K562 (cell line): Measurements from ENCODE around the gene CD34. TPM values are rescaled to one million over a fixed set of nuclear protein-coding genes. Genes with fewer than 3 reads are reported as not detected.

ENCODE experiments used
- ATAC-seq: fragments of 200-7000 bp; cut with Tn5 transposase; 3 replicates; pipeline ENCODE4 v1.9.1; 2020; ENCODE audit warnings: moderate library complexity
- BruUV-seq: library from RNA; stranded (reverse); fragments of 400-500 nt; replicated peaks from 2 replicates; lab custom pipeline; 2021; lab: Mats Ljungman, UMichigan
- CTCF ChIA-PET: fragments of 300-600 bp; formaldehyde crosslinking; extraction: SDS; loops from one replicate; lab custom pipeline; 2021; ENCODE audit warnings: low intra/inter-chr PET ratio; lab: Yijun Ruan, JAX
- POLR2A ChIA-PET: fragments of 300-600, 350-650 bp; sonication (Branson Sonifier 250); formaldehyde crosslinking; extraction: SDS; loops from one replicate; lab custom pipeline; 2021; ENCODE audit warnings: antibody characterized with exemption, inconsistent platforms; lab: Yijun Ruan, JAX
- DNase-seq, 4 experiments: peaks; one replicate each; pipeline versions ENCODE4 v3.0.0 to v3.0.0-alpha.2; 2011 to 2018; ENCODE audit warnings: low spot score in 3 of 4, mixed read lengths in 3 of 4; ENCODE audit errors: extremely low read depth in 1 of 4
- FAIRE-seq: peaks from 2 replicates; lab custom pipeline; 2011; peaks lifted over from hg19 to GRCh38; lab: Jason Lieb, UNC
- H2AFZ ChIP-seq: 2 replicates; pipeline ENCODE4 v1.6.0; 2011; ENCODE audit warnings: low read depth, low read length, control low read depth, inconsistent platforms
- H3K27ac ChIP-seq: fragments of 200-600 bp; 3 replicates; pipeline ENCODE4 v1.8.0; 2011; ENCODE audit warnings: low read depth, mild to moderate bottlenecking, control low read depth, inconsistent platforms, low read length, moderate library complexity, mixed read lengths; ENCODE audit errors: extremely low read depth
- H3K27me3 ChIP-seq, 2 experiments: fragments of 300-600 bp in 1 of 2; 2 replicates in 1 of 2; 3 replicates in 1 of 2; pipeline versions ENCODE4 v1.6.0 to v1.8.0; 2011; ENCODE audit warnings: inconsistent platforms in 2 of 2, low read length in 2 of 2, mild to moderate bottlenecking in 1 of 2, mixed read lengths in 1 of 2, moderate library complexity in 1 of 2; ENCODE audit not compliant: control insufficient read depth in 2 of 2, insufficient read depth in 2 of 2
- H3K36me3 ChIP-seq: fragments of 300-600 bp; 3 replicates; pipeline ENCODE4 v1.8.0; 2011; ENCODE audit warnings: mild to moderate bottlenecking, low read length, inconsistent platforms; ENCODE audit not compliant: control insufficient read depth, insufficient read depth
- H3K4me1 ChIP-seq, 2 experiments: fragments of 200-600 bp in 1 of 2; replicated peaks in 1 of 2; 2 replicates in 1 of 2; 3 replicates in 1 of 2; pipeline versions ENCODE4 v1.5.1 to v1.8.0; 2011; ENCODE audit warnings: inconsistent platforms in 2 of 2, low read length in 2 of 2, mild to moderate bottlenecking in 1 of 2, mixed read lengths in 1 of 2, moderate library complexity in 1 of 2; ENCODE audit not compliant: control insufficient read depth in 2 of 2, insufficient read depth in 2 of 2
- H3K4me2 ChIP-seq: 2 replicates; pipeline ENCODE4 v1.6.1; 2011; ENCODE audit warnings: low read length, control low read depth, inconsistent platforms, mixed read lengths; ENCODE audit not compliant: insufficient read depth
- H3K4me3 ChIP-seq: fragments of 200-600 bp; sonication (generic), shearing (Covaris generic); 2 replicates; pipeline ENCODE4 v1.5.1; 2016; ENCODE audit warnings: control low read depth, inconsistent platforms
- H3K79me2 ChIP-seq: fragments of 200-600 bp; 3 replicates; pipeline ENCODE4 v1.8.0; 2011; ENCODE audit warnings: low read length, inconsistent platforms; ENCODE audit not compliant: control insufficient read depth, insufficient read depth
- H3K9ac ChIP-seq, 2 experiments: 2 replicates each; pipeline versions ENCODE4 v1.6.0 to v1.6.1; 2011; ENCODE audit warnings: low read depth in 2 of 2, low read length in 2 of 2, control low read depth in 1 of 2, inconsistent platforms in 1 of 2, mild to moderate bottlenecking in 1 of 2, mixed read lengths in 1 of 2; ENCODE audit not compliant: insufficient read depth in 1 of 2
- H3K9me1 ChIP-seq: one replicate; pipeline ENCODE4 v1.6.0; 2011; ENCODE audit warnings: inconsistent platforms, mild to moderate bottlenecking, low read length, moderate library complexity; ENCODE audit not compliant: control insufficient read depth, insufficient read depth
- H3K9me3 ChIP-seq: replicated peaks from 2 replicates; pipeline ENCODE4 v1.5.1; 2011; ENCODE audit warnings: low read depth, low read length, inconsistent platforms; ENCODE audit not compliant: control insufficient read depth, insufficient read depth
- H4K20me1 ChIP-seq: replicated peaks from 2 replicates; pipeline ENCODE4 v1.6.1; 2011; ENCODE audit warnings: low read length, inconsistent platforms, mixed read lengths; ENCODE audit not compliant: control insufficient read depth, insufficient read depth
- CBFA2T3 ChIP-seq: fragments of 450-650 bp; IDR thresholded peaks from 2 replicates; pipeline ENCODE4 v1.6.1; 2017
- CUX1 ChIP-seq: fragments of 200-800 bp; sonication (Bioruptor generic); IDR thresholded peaks from 2 replicates; pipeline ENCODE4 v1.6.1; 2016; ENCODE audit warnings: missing genetic modification characterization, missing compliant biosample characterization
- EWSR1 ChIP-seq: fragments of 450-650 bp; IDR thresholded peaks from 2 replicates; pipeline ENCODE4 v1.6.1; 2018; ENCODE audit warnings: borderline replicate concordance, mild to moderate bottlenecking, low read depth, moderate library complexity; ENCODE audit not compliant: partially characterized antibody
- HMBOX1 ChIP-seq: sonication (generic); IDR thresholded peaks from 2 replicates; pipeline ENCODE4 v1.6.1; 2016
- HMG20B ChIP-seq: fragments of 250-450 bp; sonication (Bioruptor Pico); IDR thresholded peaks from 2 replicates; pipeline ENCODE4 v1.5.0; 2021; ENCODE audit warnings: mild to moderate bottlenecking
- LARP7 ChIP-seq: fragments of 450-650 bp; IDR thresholded peaks from 2 replicates; pipeline ENCODE4 v1.6.1; 2016
- OTX1 ChIP-seq: fragments of 450-650 bp; formaldehyde crosslinking; IDR thresholded peaks from 2 replicates; pipeline ENCODE4 v1.4.0; 2022; ENCODE audit warnings: mild to moderate bottlenecking
- TARDBP ChIP-seq: fragments of 450-650 bp; IDR thresholded peaks from 2 replicates; pipeline ENCODE4 v1.6.1; 2016
- TCF7 ChIP-seq: sonication (generic); IDR thresholded peaks from 2 replicates; pipeline ENCODE4 v1.6.1; 2016; ENCODE audit warnings: antibody characterized with exemption, borderline replicate concordance
- TEAD4 ChIP-seq, 2 experiments: sonication (generic) in 1 of 2; formaldehyde crosslinking in 1 of 2; IDR thresholded peaks; 2 replicates each; pipeline versions ENCODE4 v1.6.1 to v1.8.0; 2012 to 2022; ENCODE audit warnings: borderline replicate concordance in 1 of 2, inconsistent platforms in 1 of 2, low read length in 1 of 2, mild to moderate bottlenecking in 1 of 2, missing genetic modification reagents in 1 of 2
- ZBTB17 ChIP-seq: fragments of 450-650 bp; formaldehyde crosslinking; IDR thresholded peaks from 2 replicates; pipeline ENCODE4 v1.4.0; 2020; ENCODE audit warnings: mild to moderate bottlenecking
- WGBS: fragments of 100-300 bp; shearing (Covaris generic); methylation state at CpG from one replicate; pipeline ENCODE4 v1.1.6; 2016; ENCODE audit warnings: low coverage, mixed read lengths; ENCODE audit not compliant: insufficient coverage; ENCODE audit errors: missing lambda C conversion rate; 5-methylcytosine and 5-hydroxymethylcytosine counted together
- in situ Hi-C: fragments of 300-500 bp; cut with MboI; formaldehyde crosslinking; loops from 4 replicates; pipeline ENCODE4 v1.15.0; 2018; ENCODE audit warnings: inconsistent platforms, mixed read lengths
- intact Hi-C: fragments of 100-400 bp; cut with micrococcal nuclease; formaldehyde crosslinking; loops from 2 replicates; pipeline ENCODE4 v1.14.2; 2022
- polyA plus RNA-seq, 8 experiments: library from polyadenylated mRNA; depleted of rRNA in 4 of 8; stranded (reverse) in 5 of 8; unstranded in 3 of 8; fragments of >200 nt; fragmentation: Nextera tagmentation in 2 of 8; fragmentation: Illumina TruSeq in 1 of 8; extraction: Ambion mirVana in 2 of 8; extraction: Trizol in 1 of 8; gene quantifications; 2 replicates each; pipeline versions ENCODE4 v1.2.1 to v1.2.3, GENCODE V29; 2011 to 2014; ENCODE audit warnings: inconsistent platforms in 1 of 8, missing spikeins in 1 of 8
- total RNA-seq, 7 experiments: library from RNA; depleted of rRNA in 6 of 7; stranded (reverse); fragments of >200 nt in 6 of 7; fragmentation: Illumina TruSeq in 2 of 7; extraction: Trizol in 2 of 7; gene quantifications; 2 replicates each; pipeline versions ENCODE4 v1.2.1 to v1.2.3, GENCODE V29; 2011 to 2021; ENCODE audit warnings: low replicate concordance in 1 of 7

The CD34 gene
- total and polyA plus RNA-seq, 9 of the 15 experiments (the other 6 are each of a cell fraction or from before 2014, with no cell fraction given), result not detected

GRCh38 chr1:207921321-207921720 is 10.4 kb upstream of the CD34 start:
- WGBS, result 30% methylated on average over 3 of the region's 3 CpGs
- BruUV-seq, result no TSS peak

More at GRCh38 chr1:207921321-207921720, 10.4 kb upstream of the CD34 start:
- Histone ChIP-seq H2AFZ (no peak overlapping the region), H3K4me2 (no peak overlapping the region), H3K36me3 (no peaks in the 10 kb centered on the region), H3K9ac (no peak overlapping the region), H3K4me1 (peaks cover 6 to 26% of the 10 kb centered on the region in 2 experiments; a peak in 4 of 5 replicates), H3K79me2 (no peaks in the 10 kb centered on the region), H3K27me3 (no peaks in the 10 kb centered on the region), H3K27ac (no peak overlapping the region), H3K9me3 (no peaks in the 10 kb centered on the region), H4K20me1 (no peaks in the 10 kb centered on the region), H3K9me1 (no peaks in the 10 kb centered on the region), H3K4me3 (no peak overlapping the region)
- DNase-seq (no peak), FAIRE-seq (no peak), ATAC-seq (no peak)
- intact Hi-C loops, result no loop called here
- ChIA-PET CTCF (no interaction called here), POLR2A (interaction anchor here (0.9 to 3.2 kb wide), 4 partner anchors 10 to 30 kb away, joined by 3 to 10 read pairs (median 4); no protein-coding TSS in a partner anchor)
- TF ChIP-seq ZBTB17 (CRISPR knock-in tag) (no peak), OTX1 (CRISPR knock-in tag) (no peak), CUX1 (CRISPR knock-in tag) (no peak), EWSR1 (no peak), TARDBP (no peak), TEAD4 (IDR thresholded peaks at IDR 0.05; ENCODE audit: low read length) (no peak), TEAD4 (CRISPR knock-in tag; IDR thresholded peaks at IDR 0.05; ENCODE audit: borderline replicate concordance) (no peak), LARP7 (no peak), HMBOX1 (no peak), HMG20B (no peak), CBFA2T3 (no peak), TCF7 (no peak)
- in situ Hi-C loops, result no loop called here
